ENCODE measurements around the gene DNAH8. TPM values are rescaled to one million over a fixed set of nuclear protein-coding genes. Genes with fewer than 3 reads are reported as not detected.

The DNAH8 gene
- total RNA-seq, 1 experiment from 2014 or later: 0.15 TPM

GRCh38 chr6:39056681-39057080 lies 341.6 kb downstream of the DNAH8 start:
- no peak overlapping the region for H2AFZ ChIP-seq (ENCODE audit: low read length)
- H3K27ac ChIP-seq (ENCODE audit: low read length): no peak overlapping the region
- BruUV-seq (replicated peaks): no TSS peak
- no peaks in the 10 kb centered on the region for H3K9me2 ChIP-seq (replicated peaks; ENCODE audit: low read length)
- H3K4me1 ChIP-seq (ENCODE audit: insufficient read depth, low read length): 0 out of 2 replicates have a peak, but pooled peaks cover 2% of the 10 kb centered on the region
- H3K27me3 ChIP-seq (ENCODE audit: low read length): peaks cover 36% of the 10 kb centered on the region
- no peak overlapping the region for H3K4me2 ChIP-seq (ENCODE audit: low read length)
- no peak overlapping the region for H3K4me3 ChIP-seq (ENCODE audit: low read length)
- no peaks in the 10 kb centered on the region for H4K20me1 ChIP-seq (ENCODE audit: low read length)
- CTCF ChIA-PET: no interaction called here
- no peaks in the 10 kb centered on the region for H3F3A ChIP-seq (ENCODE audit: low read length, unreplicated experiment)
- H3K9ac ChIP-seq (ENCODE audit: low read length): no peak overlapping the region
- H3K79me2 ChIP-seq (ENCODE audit: low read length): no peaks in the 10 kb centered on the region
- DNase-seq: no peak
- no peak for ATAC-seq
- no peaks in the 10 kb centered on the region for H3K9me3 ChIP-seq (ENCODE audit: low read length)
- intact Hi-C loops (cut with micrococcal nuclease): no loop called here
- POLR2A ChIA-PET (ENCODE audit: unreplicated experiment): no interaction called here
- TF ChIP-seq EZH2phosphoT487 (IDR thresholded peaks at IDR 0.05; ENCODE audit: borderline replicate concordance, low read length) (no peak), EZH2 (IDR thresholded peaks at IDR 0.05; ENCODE audit: low read length, unreplicated experiment) (no peak), CTCF (conservative IDR thresholded peaks at IDR 0.05; ENCODE audit: low read depth, low read length) (no peak)
- no peaks in the 10 kb centered on the region for H3K36me3 ChIP-seq (ENCODE audit: low read depth, low read length)

GRCh38 chr6:39057251-39058155 lies 342.4 kb downstream of the DNAH8 start:
- Histone ChIP-seq H4K20me1 (ENCODE audit: low read length) (no peaks in the 10 kb centered on the region), H2AFZ (ENCODE audit: low read length) (no peak overlapping the region), H3K79me2 (ENCODE audit: low read length) (no peaks in the 10 kb centered on the region), H3K27ac (ENCODE audit: low read length) (no peak overlapping the region), H3F3A (ENCODE audit: low read length, unreplicated experiment) (no peaks in the 10 kb centered on the region), H3K9ac (ENCODE audit: low read length) (no peak overlapping the region), H3K4me2 (ENCODE audit: low read length) (no peak overlapping the region), H3K4me1 (ENCODE audit: insufficient read depth, low read length) (no peaks in the 10 kb centered on the region), H3K9me3 (ENCODE audit: low read length) (no peaks in the 10 kb centered on the region), H3K27me3 (ENCODE audit: low read length) (peaks cover 44% of the 10 kb centered on the region), H3K9me2 (replicated peaks; ENCODE audit: low read length) (no peaks in the 10 kb centered on the region), H3K36me3 (ENCODE audit: low read depth, low read length) (no peaks in the 10 kb centered on the region), H3K4me3 (ENCODE audit: low read length) (no peak overlapping the region)
- ATAC-seq (no peak), DNase-seq (no peak)
- no peak for TF ChIP-seq CTCF (conservative IDR thresholded peaks at IDR 0.05; ENCODE audit: low read depth, low read length)
- no peak for TF ChIP-seq EZH2phosphoT487 (IDR thresholded peaks at IDR 0.05; ENCODE audit: borderline replicate concordance, low read length)
- no peak for TF ChIP-seq EZH2 (IDR thresholded peaks at IDR 0.05; ENCODE audit: low read length, unreplicated experiment)
- BruUV-seq (replicated peaks): no TSS peak
- CTCF ChIA-PET: no interaction called here
- POLR2A ChIA-PET (ENCODE audit: unreplicated experiment): no interaction called here
- intact Hi-C loops (cut with micrococcal nuclease): no loop called here

GRCh38 chr6:39058471-39059147 lies 343.5 kb downstream of the DNAH8 start:
- ChIA-PET POLR2A (ENCODE audit: unreplicated experiment) (no interaction called here), CTCF (no interaction called here)
- DNase-seq (no peak), ATAC-seq (no peak)
- H3K4me1 ChIP-seq (ENCODE audit: insufficient read depth, low read length): no peaks in the 10 kb centered on the region
- H3K79me2 ChIP-seq (ENCODE audit: low read length): no peaks in the 10 kb centered on the region
- BruUV-seq (replicated peaks): no TSS peak
- H3K27ac ChIP-seq (ENCODE audit: low read length): no peak overlapping the region
- TF ChIP-seq EZH2phosphoT487 (IDR thresholded peaks at IDR 0.05; ENCODE audit: borderline replicate concordance, low read length): no peak
- no peak for TF ChIP-seq EZH2 (IDR thresholded peaks at IDR 0.05; ENCODE audit: low read length, unreplicated experiment)
- no peak for TF ChIP-seq CTCF (conservative IDR thresholded peaks at IDR 0.05; ENCODE audit: low read depth, low read length)
- H3F3A ChIP-seq (ENCODE audit: low read length, unreplicated experiment): no peaks in the 10 kb centered on the region
- no peaks in the 10 kb centered on the region for H4K20me1 ChIP-seq (ENCODE audit: low read length)
- no peak overlapping the region for H3K4me2 ChIP-seq (ENCODE audit: low read length)
- H3K36me3 ChIP-seq (ENCODE audit: low read depth, low read length): no peaks in the 10 kb centered on the region
- no peaks in the 10 kb centered on the region for H3K9me2 ChIP-seq (replicated peaks; ENCODE audit: low read length)
- intact Hi-C loops (cut with micrococcal nuclease): no loop called here
- no peak overlapping the region for H3K4me3 ChIP-seq (ENCODE audit: low read length)
- H3K27me3 ChIP-seq (ENCODE audit: low read length): peaks cover 55% of the 10 kb centered on the region
- no peaks in the 10 kb centered on the region for H3K9me3 ChIP-seq (ENCODE audit: low read length)
- no peak overlapping the region for H3K9ac ChIP-seq (ENCODE audit: low read length)
- no peak overlapping the region for H2AFZ ChIP-seq (ENCODE audit: low read length)
